ENCODE results near the gene DUSP28. TPM values are rescaled to one million over a fixed set of nuclear protein-coding genes. Genes with fewer than 3 reads are reported as not detected.
A peak's percentile ranks its signal among the peaks of the same experiment; 100 is the strongest.

DUSP28 gene
- total RNA-seq, 2 donors from 2014 or later: 1.4 to 2.8 TPM

GRCh38 chr2:240528406-240529040 is 31.6 kb upstream of the DUSP28 start:
- Mint-ChIP-seq H3K4me1 (no peaks in the 10 kb centered on the region), H3K27ac (no peak overlapping the region), H3K27me3 (ENCODE audit: insufficient read depth) (no peaks in the 10 kb centered on the region), H3K36me3 (ENCODE audit: low read depth) (peaks cover 83% of the 10 kb centered on the region), H3K4me3 (no peak overlapping the region), H3K9me3 (peaks cover 90% of the 10 kb centered on the region)
- H3K9me3 ChIP-seq (ENCODE audit: control insufficient read depth, low read length): peaks cover 60% of the 10 kb centered on the region
- no peaks in the 10 kb centered on the region for H3K4me1 ChIP-seq (ENCODE audit: control insufficient read depth, insufficient read depth, low read length)
- no peak overlapping the region for H3K27ac ChIP-seq (ENCODE audit: low read depth, low read length)
- no peaks in the 10 kb centered on the region for H3K27me3 ChIP-seq (ENCODE audit: control insufficient read depth, insufficient read depth, low read length, poor library complexity, severe bottlenecking)
- WGBS, 2 experiments (ENCODE audit: insufficient coverage in 1 of 2, insufficient read length in 1 of 2): 90 to 100% methylated on average over 3 to 13 of the region's 13 CpGs
- DNase-seq: peak; percentile 22
- H3K9ac ChIP-seq (ENCODE audit: extremely low read depth, low read length, poor library complexity, severe bottlenecking): no peak overlapping the region
- TF ChIP-seq CTCF (conservative IDR thresholded peaks at IDR 0.05): no peak
- peaks cover 9% of the 10 kb centered on the region for H3K36me3 ChIP-seq (ENCODE audit: control insufficient read depth, insufficient read depth, low read length)
- no peak overlapping the region for H3K4me3 ChIP-seq (ENCODE audit: low read length)

- Histone ChIP-seq H3K9ac (ENCODE audit: extremely low read depth, low read length, poor library complexity, severe bottlenecking) (no peak overlapping the region), H3K27me3 (ENCODE audit: control insufficient read depth, insufficient read depth, low read length, poor library complexity, severe bottlenecking) (no peaks in the 10 kb centered on the region), H3K9me3 (ENCODE audit: control insufficient read depth, low read length) (peaks cover 56% of the 10 kb centered on the region), H3K4me1 (ENCODE audit: control insufficient read depth, insufficient read depth, low read length) (no peaks in the 10 kb centered on the region), H3K27ac (ENCODE audit: low read depth, low read length) (no peak overlapping the region), H3K36me3 (ENCODE audit: control insufficient read depth, insufficient read depth, low read length) (no peaks in the 10 kb centered on the region), H3K4me3 (ENCODE audit: low read length) (no peak overlapping the region)
- peaks cover 89% of the 10 kb centered on the region for H3K9me3 Mint-ChIP-seq
- DNase-seq: peak; percentile 17
- H3K4me3 Mint-ChIP-seq: no peak overlapping the region
- peaks cover 81% of the 10 kb centered on the region for H3K36me3 Mint-ChIP-seq (ENCODE audit: low read depth)
- H3K27me3 Mint-ChIP-seq (ENCODE audit: insufficient read depth): no peaks in the 10 kb centered on the region
- no peak overlapping the region for H3K27ac Mint-ChIP-seq
- TF ChIP-seq CTCF (conservative IDR thresholded peaks at IDR 0.05): no peak
- 94 to 95% methylated on average over 15 to 16 of the region's 16 CpGs for WGBS, 2 experiments (ENCODE audit: insufficient coverage in 1 of 2, insufficient read length in 1 of 2)
- H3K4me1 Mint-ChIP-seq: no peaks in the 10 kb centered on the region
Measured at GRCh38 chr2:240529344-240529999, 30.7 kb upstream of the DUSP28 start.

- DNase-seq: no peak
- Histone ChIP-seq H3K9ac (ENCODE audit: extremely low read depth, low read length, poor library complexity, severe bottlenecking) (no peak overlapping the region), H3K9me3 (ENCODE audit: control insufficient read depth, low read length) (peaks cover 53% of the 10 kb centered on the region), H3K36me3 (ENCODE audit: control insufficient read depth, insufficient read depth, low read length) (no peaks in the 10 kb centered on the region), H3K4me3 (ENCODE audit: low read length) (no peak overlapping the region), H3K4me1 (ENCODE audit: control insufficient read depth, insufficient read depth, low read length) (no peaks in the 10 kb centered on the region), H3K27me3 (ENCODE audit: control insufficient read depth, insufficient read depth, low read length, poor library complexity, severe bottlenecking) (no peaks in the 10 kb centered on the region), H3K27ac (ENCODE audit: low read depth, low read length) (no peak overlapping the region)
- no peak overlapping the region for H3K27ac Mint-ChIP-seq
- H3K4me1 Mint-ChIP-seq: peaks cover 3% of the 10 kb centered on the region
- H3K4me3 Mint-ChIP-seq: no peak overlapping the region
- 91 to 100% methylated on average over 5 to 7 of the region's 7 CpGs for WGBS, 2 experiments (ENCODE audit: insufficient coverage in 1 of 2, insufficient read length in 1 of 2)
- H3K9me3 Mint-ChIP-seq: peaks cover 84% of the 10 kb centered on the region
- H3K36me3 Mint-ChIP-seq (ENCODE audit: low read depth): peaks cover 81% of the 10 kb centered on the region
- H3K27me3 Mint-ChIP-seq (ENCODE audit: insufficient read depth): no peaks in the 10 kb centered on the region
- TF ChIP-seq CTCF (conservative IDR thresholded peaks at IDR 0.05): no peak
Measured at GRCh38 chr2:240530181-240530580, 30.0 kb upstream of the DUSP28 start.

All from endodermal cell (in vitro differentiated cells).